Heart left ventricle (tissue), 16 donors: ENCODE data around the gene CNR2. TPM values are rescaled to one million over a fixed set of nuclear protein-coding genes. Genes with fewer than 3 reads are reported as not detected.

ENCODE experiments used
- ATAC-seq, 4 donors: fragments of 200-7000 bp; cut with Tn5 transposase; one replicate each; pipeline ENCODE4 v1.9.1; 2020 to 2022; ENCODE audit warnings: moderate library complexity in 4 of 4, mild to moderate bottlenecking in 3 of 4, moderate number of reproducible peaks in 1 of 4
- DNase-seq, 5 donors: peaks; one replicate each; pipeline ENCODE4 v3.0.0-alpha.2; 2020
- H3K27ac ChIP-seq, 12 donors: fragments of 200-600 bp; sonication (generic) in 4 of 12; one replicate each; pipeline versions ENCODE4 v1.5.0 to v1.8.0; 2016 to 2022; ENCODE audit warnings: mild to moderate bottlenecking in 2 of 12
- H3K27me3 ChIP-seq, 9 donors: fragments of 200-600 bp; sonication (generic) in 2 of 9; one replicate each; pipeline versions ENCODE4 v1.5.1 to v1.8.0; 2016 to 2022; ENCODE audit warnings: mild to moderate bottlenecking in 3 of 9
- H3K36me3 ChIP-seq, 9 donors: fragments of 200-600 bp; sonication (generic) in 2 of 9; one replicate each; pipeline versions ENCODE4 v1.5.0 to v1.8.0; 2018 to 2022; ENCODE audit warnings: mild to moderate bottlenecking in 2 of 9
- H3K4me1 ChIP-seq, 12 donors: fragments of 200-600 bp; sonication (generic) in 4 of 12; one replicate each; pipeline versions ENCODE4 v1.5.0 to v1.8.0; 2016 to 2022; ENCODE audit warnings: mild to moderate bottlenecking in 3 of 12
- H3K4me3 ChIP-seq, 12 donors: fragments of 200-600 bp; sonication (generic) in 4 of 12; one replicate each; pipeline versions ENCODE4 v1.5.0 to v1.8.0; 2017 to 2022; ENCODE audit warnings: mild to moderate bottlenecking in 9 of 12, moderate library complexity in 4 of 12
- H3K9me3 ChIP-seq, 12 donors: fragments of 200-600 bp; sonication (generic) in 4 of 12; one replicate each; pipeline versions ENCODE4 v1.5.0 to v1.8.0; 2016 to 2022; ENCODE audit warnings: mild to moderate bottlenecking in 1 of 12
- POLR2A ChIP-seq, 2 donors: fragments of 450-650 bp; IDR thresholded peaks; one replicate each; pipeline ENCODE4 v1.6.1; 2017; ENCODE audit warnings: antibody characterized with exemption in 2 of 2, mild to moderate bottlenecking in 2 of 2, moderate library complexity in 2 of 2
- whole genome bisulfite sequencing, 4 donors: extraction: QIAGEN DNeasy Blood & Tissue Kit in 2 of 4; methylation state at CpG; one replicate each; pipeline versions ENCODE4 v1.1.5 to v1.1.7; 2013 to 2018; 5-methylcytosine and 5-hydroxymethylcytosine counted together
- intact Hi-C, 10 donors: fragments of 100-400 bp; cut with DNase I; formaldehyde crosslinking; loops; one replicate each; pipeline versions ENCODE4 v1.11.1 to v1.14.2; 2022
- microRNA counts, 2 donors: library from miRNA; unstranded; fragments of <30 nt; microRNA quantifications; one replicate each; lab custom pipeline; 2016
- microRNA-seq, 4 donors: library from miRNA; unstranded; fragments of <30 nt; microRNA quantifications; one replicate each; pipeline versions ENCODE4 to v1.2.0, GENCODE V29; 2017 to 2020
- polyA plus RNA-seq, 2 donors: library from polyadenylated mRNA; stranded (reverse); fragments of 200-250 nt; gene quantifications; one replicate each; pipeline ENCODE4 v1.2.3, GENCODE V29; 2013
- total RNA-seq, 9 donors: library from RNA; depleted of rRNA in 2 of 9; stranded (reverse); fragments of >200 nt in 2 of 9; fragmentation: NEBNext Ultra II Directional in 3 of 9; extraction: Animal tissue kit (Norgen Biotek cat#: 25700) in 3 of 9; gene quantifications; one replicate each; pipeline versions ENCODE4 v1.1.0 to v1.2.4, GENCODE V29; 2016 to 2023
- TF ChIP-seq, protein P1 (sequence below), 12 donors: fragments of 200-600 bp; sonication (generic) in 4 of 12; IDR thresholded peaks; one replicate each; pipeline versions ENCODE4 v1.5.0 to v1.8.0; 2018 to 2022; ENCODE audit warnings: antibody characterized with exemption in 12 of 12, mild to moderate bottlenecking in 5 of 12
- donor health status: ischemic (EF 13 %, LVEDD 7.1; RV severe dilation, severe dysfunction).
- donor health status: healthy with polysubstance abuse.
- donor health status: DM: no; HTN: yes; CAD: no.
- donor health status: DM: no; HTN: no; CAD: no.
- donor health status: ischemic (EF 25% LVEDD 6.9; RV normal size, moderate dysfunction).
- donor health status: ischemic (EF 25% LVEDD 5.7; RV mildly dilated, moderate dysfunction).
- donor health status: healthy.
- donor health status: DM: yes; HTN: yes; CAD: no.
- donor health status: ischemic (EF 35%, LVEDD 5.7; RV mildly dilated, moderate dysfunction).
- donor health status: nonischemic (EF 11% LVEDD 7.7; RV severe dilation, severe dysfunction).
- donor health status: DM: yes; HTN: yes; CAD: no.
- donor health status: PGD.
- donor health status: ischemic (EF 29% LVEDD 5.4; RV normal size, mild dysfunction).
- donor health status: nonischemic (EF 23%, LVEDD 6.1; RV moderate dilation, normal function).

Gene CNR2
- total and polyA plus RNA-seq, 11 donors, result 0.01 to 0.13 (median 0.09) TPM; not detected in 7

DNA sequence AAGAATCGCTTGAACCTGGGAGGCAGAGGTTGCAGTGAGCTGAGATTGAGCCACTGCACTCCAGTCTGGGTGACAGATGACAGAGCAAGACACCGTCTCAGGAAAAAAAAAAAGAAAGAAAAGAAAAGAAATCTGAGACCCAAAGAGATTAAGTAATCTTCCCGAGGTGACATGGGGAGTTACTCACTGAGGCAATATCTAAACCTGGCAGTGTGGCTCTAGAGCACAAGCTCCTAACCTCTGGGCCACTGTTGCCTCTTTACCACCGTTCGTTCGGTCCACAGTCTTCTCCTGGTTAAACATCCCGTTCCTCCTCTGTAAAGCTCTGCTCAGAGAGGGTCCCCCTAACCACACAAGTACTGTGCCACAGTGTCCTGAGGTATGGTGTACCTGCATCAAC is 89.4 kb downstream of the CNR2 start:
- no peak overlapping the region for H3K27ac ChIP-seq
- H3K4me1 ChIP-seq, result peaks cover 0 to 18% (median 10%) of the 10 kb centered on the region in 12 donors
- WGBS, 4 donors, result 77 to 84% (median 79%) methylated on average over 7 of the region's 7 CpGs
- peak overlapping the region in 1 of 12 donors; percentile 81 for H3K4me3 ChIP-seq
- no peaks in the 10 kb centered on the region for H3K27me3 ChIP-seq
- TF ChIP-seq, protein P1, sequence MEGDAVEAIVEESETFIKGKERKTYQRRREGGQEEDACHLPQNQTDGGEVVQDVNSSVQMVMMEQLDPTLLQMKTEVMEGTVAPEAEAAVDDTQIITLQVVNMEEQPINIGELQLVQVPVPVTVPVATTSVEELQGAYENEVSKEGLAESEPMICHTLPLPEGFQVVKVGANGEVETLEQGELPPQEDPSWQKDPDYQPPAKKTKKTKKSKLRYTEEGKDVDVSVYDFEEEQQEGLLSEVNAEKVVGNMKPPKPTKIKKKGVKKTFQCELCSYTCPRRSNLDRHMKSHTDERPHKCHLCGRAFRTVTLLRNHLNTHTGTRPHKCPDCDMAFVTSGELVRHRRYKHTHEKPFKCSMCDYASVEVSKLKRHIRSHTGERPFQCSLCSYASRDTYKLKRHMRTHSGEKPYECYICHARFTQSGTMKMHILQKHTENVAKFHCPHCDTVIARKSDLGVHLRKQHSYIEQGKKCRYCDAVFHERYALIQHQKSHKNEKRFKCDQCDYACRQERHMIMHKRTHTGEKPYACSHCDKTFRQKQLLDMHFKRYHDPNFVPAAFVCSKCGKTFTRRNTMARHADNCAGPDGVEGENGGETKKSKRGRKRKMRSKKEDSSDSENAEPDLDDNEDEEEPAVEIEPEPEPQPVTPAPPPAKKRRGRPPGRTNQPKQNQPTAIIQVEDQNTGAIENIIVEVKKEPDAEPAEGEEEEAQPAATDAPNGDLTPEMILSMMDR (IDR thresholded peaks at IDR 0.05), result no peak
- TF ChIP-seq POLR2A (IDR thresholded peaks at IDR 0.05), result no peak
- DNase-seq, result no peak
- H3K9me3 ChIP-seq, result no peaks in the 10 kb centered on the region
- H3K36me3 ChIP-seq, result peaks cover 0 to 17% (median 9%) of the 10 kb centered on the region in 9 donors
- intact Hi-C loops, result loop anchor here in 4 of 10 donors (5.0 to 10.0 kb wide), 2 partner anchors 44 to 49 kb away; partner anchors contain the start of genes FUCA1 (in 3 of the 4) and PITHD1 (in 1 of the 4)
- no peak for ATAC-seq

MicroRNAs encoded within 50 kb of the gene (microRNA counts, 767-probe panel; counts per million panel counts)
- microRNA hsa-miR-378f (lab: Ali Mortazavi, UCI), result 71.6 to 1,411 counts per million in 2 donors

Small RNAs within 50 kb of the gene (microRNA-seq; reads per million reads assigned to microRNA genes)
- gene MIR378F, result 0 to 0.77 (median 0.16) reads per million in 4 donors

Other genes starting within 250 kb of the CNR2 start
- 100 to 1,000 TPM; 341 to 789 (median 680) TPM for gene RPL11, start 221.6 kb downstream of the CNR2 start, total RNA-seq
- gene RPL11, start 221.6 kb downstream of the CNR2 start, polyA plus RNA-seq, result 1,000 to 10,000 TPM; 1,580 to 2,009 TPM
- 10 to 100 TPM; 28.9 to 45.8 (median 34.3) TPM for gene ELOA, start 169.9 kb downstream of the CNR2 start, total RNA-seq
- 10 to 100 TPM; 11.3 to 30.0 TPM for gene ELOA, start 169.9 kb downstream of the CNR2 start, polyA plus RNA-seq
- 10 to 100 TPM; 34.8 to 59.2 (median 46.2) TPM for gene PITHD1, start 134.9 kb downstream of the CNR2 start, total RNA-seq
- 10 to 100 TPM; 31.8 to 86.4 TPM for gene PITHD1, start 134.9 kb downstream of the CNR2 start, polyA plus RNA-seq
- gene LYPLA2, start 122.2 kb downstream of the CNR2 start, total RNA-seq, result 10 to 100 TPM; 23.5 to 53.6 (median 29.5) TPM
- gene LYPLA2, start 122.2 kb downstream of the CNR2 start, polyA plus RNA-seq, result 10 to 100 TPM; 22.2 to 63.3 TPM
- 10 to 100 TPM in 2 of 9 donors, 1 to 10 TPM in 7; 6.2 to 13.8 (median 8.9) TPM for gene GALE, start 112.6 kb downstream of the CNR2 start, total RNA-seq
- gene GALE, start 112.6 kb downstream of the CNR2 start, polyA plus RNA-seq, result 10 to 100 TPM; 14.8 to 20.8 TPM
- gene HMGCL, start 87.9 kb downstream of the CNR2 start, total RNA-seq, result 10 to 100 TPM; 22.0 to 44.3 (median 41.1) TPM
- 10 to 100 TPM; 24.3 to 27.8 TPM for gene HMGCL, start 87.9 kb downstream of the CNR2 start, polyA plus RNA-seq
- 10 to 100 TPM; 12.8 to 54.2 (median 16.1) TPM for gene FUCA1, start 45.1 kb downstream of the CNR2 start, total RNA-seq
- gene FUCA1, start 45.1 kb downstream of the CNR2 start, polyA plus RNA-seq, result 10 to 100 TPM; 10.6 to 16.4 TPM
- 100 to 1,000 TPM in 4 of 9 donors, 10 to 100 TPM in 5; 67.7 to 137 (median 80.5) TPM for gene PNRC2, start 46.5 kb upstream of the CNR2 start, total RNA-seq
- 10 to 100 TPM; 64.1 to 88.8 TPM for gene PNRC2, start 46.5 kb upstream of the CNR2 start, polyA plus RNA-seq
- gene SRSF10, start 67.0 kb upstream of the CNR2 start, total RNA-seq, result 10 to 100 TPM; 34.3 to 60.9 (median 49.4) TPM
- 10 to 100 TPM; 41.1 to 47.1 TPM for gene SRSF10, start 67.0 kb upstream of the CNR2 start, polyA plus RNA-seq
- 100 to 1,000 TPM; 230 to 379 (median 288) TPM for gene MYOM3, start 198.8 kb upstream of the CNR2 start, total RNA-seq
- 100 to 1,000 TPM in 1 of 2 donors, 10 to 100 TPM in 1; 76.7 to 327 TPM for gene MYOM3, start 198.8 kb upstream of the CNR2 start, polyA plus RNA-seq
- 1 to 10 TPM in 1 of 9 donors, under 1 TPM in 5, not detected in 3; 0.19 to 1.3 (median 0.49) TPM for gene IL22RA1, start 229.8 kb upstream of the CNR2 start, total RNA-seq
- under 1 TPM; 0.04 to 0.12 TPM for gene IL22RA1, start 229.8 kb upstream of the CNR2 start, polyA plus RNA-seq